Heart left ventricle (tissue), 13 donors: ENCODE data around the gene UMODL1.

ENCODE experiments used
- CTCF ChIP-seq, 12 donors: fragments of 200-600 bp; sonication (generic) in 4 of 12; IDR thresholded peaks; one replicate each; pipeline versions ENCODE4 v1.5.0 to v1.8.0; 2018 to 2022; ENCODE audit warnings: antibody characterized with exemption in 12 of 12, mild to moderate bottlenecking in 5 of 12
- POLR2A ChIP-seq, 2 donors: fragments of 450-650 bp; IDR thresholded peaks; one replicate each; pipeline ENCODE4 v1.6.1; 2017; ENCODE audit warnings: antibody characterized with exemption in 2 of 2, mild to moderate bottlenecking in 2 of 2, moderate library complexity in 2 of 2
- donor health status: ischemic (EF 13 %, LVEDD 7.1; RV severe dilation, severe dysfunction).
- donor health status: DM: no; HTN: yes; CAD: no.
- donor health status: DM: no; HTN: no; CAD: no.
- donor health status: ischemic (EF 25% LVEDD 6.9; RV normal size, moderate dysfunction).
- donor health status: ischemic (EF 25% LVEDD 5.7; RV mildly dilated, moderate dysfunction).
- donor health status: ischemic (EF 35%, LVEDD 5.7; RV mildly dilated, moderate dysfunction).
- donor health status: nonischemic (EF 11% LVEDD 7.7; RV severe dilation, severe dysfunction).
- donor health status: DM: yes; HTN: yes; CAD: no.
- donor health status: PGD.
- donor health status: ischemic (EF 29% LVEDD 5.4; RV normal size, mild dysfunction).
- donor health status: nonischemic (EF 23%, LVEDD 6.1; RV moderate dilation, normal function).

GRCh38 chr21:42150474-42151085 lies 79.5 kb downstream of the UMODL1 start:
- TF ChIP-seq CTCF (IDR thresholded peaks at IDR 0.05) (no peak), POLR2A (IDR thresholded peaks at IDR 0.05) (no peak)
